UCSD-AML1 (cell line): ENCODE data around the gene CTIF.
A peak's percentile ranks its signal among the peaks of the same experiment; 100 is the strongest.

Experiments used
- DNase-seq: peaks from one replicate; lab custom pipeline; 2025; ENCODE audit not compliant: unreplicated experiment; lab: John Stamatoyannopoulos, UW

The CTIF gene

DNA sequence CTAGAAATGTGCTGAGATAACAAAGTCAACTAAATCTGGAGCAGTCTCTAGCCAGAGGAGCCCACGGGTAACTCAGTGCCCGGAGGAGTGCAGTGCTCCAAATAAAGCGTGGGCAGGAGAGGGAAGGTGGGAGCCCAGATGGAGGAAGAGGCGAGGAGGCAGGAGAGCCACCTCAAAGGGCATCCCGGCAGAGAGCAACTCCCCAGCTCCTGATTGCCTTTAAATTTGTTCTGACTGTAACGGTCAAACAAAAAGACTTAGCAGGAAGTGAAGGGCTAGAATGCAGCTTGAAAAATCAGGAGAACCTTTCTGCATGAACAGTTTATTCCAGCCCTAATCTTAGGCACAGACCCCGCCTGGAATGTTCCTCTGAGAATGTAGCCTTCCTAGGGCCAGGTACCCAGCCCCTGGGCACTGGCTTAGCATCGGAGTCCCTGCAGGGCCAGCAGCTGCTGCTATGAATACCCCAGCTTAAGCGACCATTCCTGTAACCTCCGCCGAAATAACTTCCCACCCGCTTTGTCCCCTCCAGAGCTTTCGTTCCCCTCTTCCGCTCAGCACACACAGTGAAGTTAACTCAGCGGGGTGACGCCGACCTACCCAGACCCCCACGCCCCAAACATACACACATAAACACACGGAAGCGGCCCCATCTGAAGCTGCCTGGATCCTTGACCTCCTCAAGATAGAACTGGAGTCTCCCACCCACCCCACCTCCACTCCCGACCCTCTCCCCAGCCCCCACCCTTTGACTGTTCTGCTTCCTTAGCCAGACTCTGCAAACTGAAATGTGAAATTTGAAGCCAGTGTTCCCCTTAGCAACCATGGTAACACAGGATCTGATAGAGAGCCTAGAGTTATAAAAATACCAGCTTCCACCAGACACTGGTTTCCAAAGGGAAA lies 288.7 kb downstream of the CTIF start:
- no peak for DNase-seq

DNA sequence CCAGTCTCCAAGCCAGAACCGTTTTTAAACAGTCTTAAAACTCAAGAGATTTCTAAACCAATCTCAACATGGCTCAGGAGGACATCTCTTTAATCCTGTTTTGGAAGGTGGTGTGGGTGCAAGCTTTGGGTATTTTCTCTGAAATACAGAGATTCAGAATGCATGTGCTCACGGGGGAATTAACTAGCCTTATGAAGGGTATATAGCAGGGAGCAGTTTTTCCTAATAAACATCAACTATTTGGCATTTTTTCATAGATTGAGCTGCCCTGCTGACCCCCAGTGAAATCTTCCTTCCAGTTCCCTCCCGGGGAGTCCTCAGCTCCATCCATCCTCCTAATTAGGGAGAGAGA lies 289.3 kb downstream of the CTIF start:
- no peak for DNase-seq

DNA sequence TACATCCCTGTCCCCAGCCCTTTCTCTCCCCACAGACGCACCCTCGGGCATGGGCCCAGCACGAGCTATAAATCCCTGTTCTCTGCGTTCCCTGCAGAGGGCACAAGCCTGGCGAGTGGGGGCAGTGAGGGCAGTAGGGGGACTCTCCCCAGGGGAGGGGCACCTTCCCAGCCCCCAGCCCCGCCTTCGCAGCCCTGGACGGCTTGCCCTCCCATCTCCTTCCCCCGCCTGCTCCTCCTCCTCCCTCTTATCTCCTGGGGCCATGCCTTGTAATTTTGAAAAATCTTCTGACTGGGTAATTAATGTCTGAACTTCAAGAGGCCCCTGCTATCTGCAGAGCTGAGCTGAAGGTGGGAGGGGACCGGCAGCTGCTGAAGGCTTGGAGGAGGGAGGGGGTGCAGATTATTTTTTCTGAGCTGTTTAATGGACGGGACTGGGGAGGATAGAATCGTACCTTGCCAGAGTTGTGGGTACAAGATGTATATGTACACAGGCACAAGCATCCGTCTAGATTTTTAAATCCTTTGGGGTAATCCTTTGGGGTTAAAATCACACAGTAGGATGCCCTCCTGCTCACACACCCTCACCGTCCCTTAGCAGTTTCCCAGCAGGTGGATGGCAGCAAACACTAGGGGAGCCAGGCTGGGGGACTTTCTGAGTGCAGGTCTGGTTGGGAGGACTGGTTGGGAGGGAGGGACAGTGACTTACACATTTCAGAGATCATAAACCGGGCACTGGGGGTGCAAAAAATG lies 290.0 kb downstream of the CTIF start:
- no peak for DNase-seq

DNA sequence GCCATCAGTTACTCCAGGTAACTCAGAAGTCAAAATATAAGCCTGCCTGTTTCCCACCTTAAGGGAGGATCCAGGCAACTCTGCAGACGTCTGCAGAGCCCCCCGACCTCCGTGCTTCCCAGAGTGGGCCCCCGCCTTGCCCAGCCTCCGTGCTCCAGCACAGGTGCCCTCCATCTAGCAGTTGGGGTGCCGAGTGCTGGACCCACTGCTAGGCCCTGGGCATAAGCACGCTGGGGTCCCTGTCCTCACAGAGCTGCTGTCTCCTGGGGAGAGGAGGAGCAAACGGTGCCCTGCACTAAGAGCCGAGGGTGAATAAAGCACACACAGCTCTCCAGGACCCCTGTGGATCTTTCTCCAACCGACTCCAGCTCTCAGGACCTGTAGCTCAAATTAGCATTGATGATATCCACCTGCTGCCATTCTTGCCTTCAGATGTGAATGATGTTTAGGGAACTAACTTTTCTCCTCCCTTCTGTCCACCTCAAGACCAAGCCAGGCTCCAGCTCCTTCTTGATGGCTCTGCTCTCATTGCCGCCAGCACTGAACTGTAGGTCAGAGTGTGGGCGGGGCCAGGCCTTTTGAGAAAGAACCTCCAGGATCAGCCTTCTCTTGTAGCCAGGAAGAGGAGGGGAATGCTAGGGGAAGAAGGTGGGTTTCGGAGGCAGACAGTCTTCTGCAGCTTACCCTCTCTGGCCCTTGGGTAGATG lies 290.8 kb downstream of the CTIF start:
- DNase-seq: no peak

DNA sequence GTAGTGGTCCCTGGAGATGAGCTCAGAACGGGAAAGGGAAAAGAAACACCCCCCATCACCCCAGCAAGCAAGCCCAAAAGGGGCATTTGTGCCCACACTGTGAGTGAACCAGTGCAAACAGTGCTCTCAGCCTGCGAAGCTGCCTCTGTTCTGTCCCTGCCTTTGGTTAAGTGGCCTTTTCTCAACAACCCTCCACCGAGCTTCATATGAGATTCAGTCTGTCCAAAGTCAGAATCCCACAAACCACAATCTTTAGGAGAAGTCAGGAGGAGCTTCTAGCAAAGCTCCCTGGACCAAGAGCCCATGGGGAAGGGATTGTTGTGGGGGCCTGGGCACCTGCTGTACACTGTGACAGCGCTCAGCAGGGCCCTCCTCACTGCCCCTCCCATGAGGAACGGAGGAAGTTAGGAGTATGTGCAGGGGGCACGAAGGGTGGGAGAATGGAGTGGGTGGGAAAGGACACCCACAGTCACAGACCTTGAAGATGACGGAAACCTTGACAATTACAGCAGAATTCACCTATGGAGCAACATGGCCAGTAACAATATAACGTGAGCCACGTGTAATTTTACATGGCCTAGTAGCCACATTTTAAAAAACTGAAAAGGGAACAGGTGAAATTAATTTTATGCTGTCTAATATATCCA lies 292.4 kb downstream of the CTIF start:
- no peak for DNase-seq

DNA sequence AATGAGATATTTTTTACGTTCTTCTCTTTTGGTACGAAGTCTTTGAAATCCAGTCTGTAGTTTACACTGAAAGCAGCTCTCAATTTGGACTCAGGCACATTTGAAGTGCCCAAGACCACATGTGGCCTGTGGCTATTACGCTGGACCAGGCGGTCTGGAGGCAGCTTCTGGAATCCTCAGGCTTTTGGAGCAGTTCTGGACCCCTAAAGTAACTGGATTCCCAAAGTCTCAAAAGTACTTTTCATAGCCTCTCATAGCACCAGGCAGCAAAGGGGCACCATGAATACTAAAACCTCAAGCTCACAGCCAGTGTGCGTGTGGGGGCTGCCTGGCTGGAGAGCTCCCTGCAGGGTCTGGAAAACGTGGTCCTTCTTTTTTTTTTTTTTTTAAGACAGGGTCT lies 293.0 kb downstream of the CTIF start:
- DNase-seq: no peak

DNA sequence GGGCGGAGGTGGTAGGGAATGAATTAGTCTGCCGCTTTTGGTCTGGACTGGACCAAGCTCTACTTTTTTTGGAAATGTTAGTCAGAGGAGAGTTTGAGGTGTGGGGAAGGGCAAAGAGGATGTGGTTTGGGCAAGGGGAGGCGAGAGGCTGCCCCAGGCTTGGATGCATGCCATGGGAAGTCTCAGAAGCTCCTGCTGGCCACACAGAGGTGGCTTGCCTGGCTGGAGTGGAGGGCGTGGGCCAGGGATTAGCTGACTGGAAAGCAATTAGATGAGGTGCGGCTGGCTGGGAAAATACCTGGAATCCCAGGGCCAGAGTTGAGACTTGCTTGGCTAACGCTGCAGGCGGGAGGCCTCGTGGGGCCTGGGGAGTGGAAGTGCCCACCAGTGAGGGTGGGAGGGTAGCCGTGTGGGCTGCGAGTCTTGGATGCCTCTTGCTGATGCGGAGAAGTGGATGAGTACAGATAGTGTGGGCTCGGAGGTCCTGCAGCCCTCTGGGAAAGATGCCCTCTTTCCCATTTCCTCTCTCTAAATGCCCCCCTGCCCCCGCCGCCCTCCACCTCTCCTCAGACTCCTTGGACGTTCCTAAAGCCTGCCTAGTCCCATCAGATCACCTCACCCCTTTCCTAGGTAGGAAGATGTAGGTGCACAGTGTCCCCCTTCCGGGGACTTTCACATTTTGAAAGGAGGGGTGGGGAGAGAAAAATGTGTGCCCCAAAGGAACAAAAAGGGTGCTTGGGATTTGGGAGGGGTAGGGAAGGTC lies 294.3 kb downstream of the CTIF start:
- DNase-seq: peak; percentile 72

DNA sequence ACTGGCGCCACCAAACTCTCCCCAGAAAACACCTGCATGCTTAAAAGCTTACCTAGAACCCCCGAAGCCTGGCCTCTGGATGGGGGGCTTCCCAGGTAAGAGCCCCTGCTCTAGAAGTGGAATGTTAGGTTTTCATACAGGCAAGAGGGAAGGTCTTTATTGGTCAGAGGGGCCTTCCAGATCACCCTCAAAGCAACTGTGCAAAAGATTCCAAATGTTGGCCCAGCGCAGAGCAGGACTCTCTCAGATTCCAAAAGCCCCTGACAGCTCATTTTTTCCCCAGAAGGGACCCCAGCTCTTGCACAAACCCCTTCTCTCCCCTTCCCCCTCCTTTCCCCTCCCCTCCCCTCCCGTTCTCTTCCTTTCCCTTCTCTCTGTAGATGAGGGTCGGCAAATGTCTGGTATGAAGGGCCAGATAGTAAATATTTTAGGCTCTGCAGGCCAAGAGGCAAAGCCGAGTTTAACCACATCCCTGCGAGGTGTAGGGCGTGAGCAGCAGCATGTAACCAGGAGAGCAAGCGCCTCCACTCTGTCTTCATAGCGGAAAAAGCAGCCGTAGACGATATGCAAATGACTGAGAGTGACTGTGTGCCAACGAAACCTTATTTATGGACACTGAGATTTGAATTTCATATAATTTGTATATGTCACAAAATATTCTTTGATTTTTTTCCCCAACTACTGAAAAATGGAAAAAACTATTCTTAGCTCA lies 295.0 kb downstream of the CTIF start:
- no peak for DNase-seq

DNA sequence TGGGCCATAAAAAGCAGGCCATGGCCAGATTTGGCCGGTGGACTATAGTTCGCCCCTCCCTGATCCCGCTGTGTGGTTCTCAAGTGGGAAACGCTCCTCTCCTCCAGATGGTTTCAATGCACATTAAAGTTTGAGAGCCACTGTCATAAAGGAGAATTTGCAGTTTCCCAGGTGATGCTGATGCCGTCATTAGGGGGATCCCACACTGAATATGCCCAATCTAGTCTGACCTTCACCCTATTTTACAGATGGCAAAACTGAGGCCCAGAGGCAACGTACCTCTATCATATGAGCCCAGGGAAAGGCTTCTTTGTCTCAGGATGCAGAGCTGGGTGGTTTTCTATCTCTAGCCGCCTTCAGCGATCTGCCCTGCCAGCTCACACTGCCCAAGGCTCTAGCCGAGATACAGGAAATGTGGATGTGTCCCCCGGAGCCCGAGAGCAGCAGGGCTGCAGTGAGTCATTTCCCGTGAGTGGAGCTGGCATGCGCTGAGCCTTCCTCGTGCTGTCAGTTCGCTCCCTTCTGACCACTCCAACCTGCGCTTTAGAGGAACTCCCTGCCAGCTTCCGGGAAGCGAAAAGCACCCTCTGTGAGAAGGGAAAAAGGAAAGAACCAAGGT lies 295.7 kb downstream of the CTIF start:
- peak; percentile 88 for DNase-seq

DNA sequence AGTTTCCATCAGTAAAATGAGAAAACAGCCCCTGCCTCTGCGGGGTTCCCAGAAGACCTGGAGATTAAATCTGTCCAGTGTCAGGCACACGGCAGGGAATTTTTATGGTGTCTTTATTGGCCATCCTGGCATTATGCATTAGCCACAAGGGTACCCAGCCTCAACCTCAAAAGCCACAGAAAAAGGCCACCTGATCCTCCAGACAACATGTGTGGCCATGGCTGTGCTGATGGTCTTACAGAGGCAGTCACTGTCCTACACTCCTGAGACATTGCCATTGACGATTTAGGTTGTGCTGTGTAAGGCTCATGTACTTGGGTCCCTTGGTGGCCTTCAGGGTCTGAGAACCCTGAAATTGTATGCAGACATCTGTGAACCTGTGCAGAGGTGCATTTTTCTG lies 296.3 kb downstream of the CTIF start:
- DNase-seq: no peak

DNA sequence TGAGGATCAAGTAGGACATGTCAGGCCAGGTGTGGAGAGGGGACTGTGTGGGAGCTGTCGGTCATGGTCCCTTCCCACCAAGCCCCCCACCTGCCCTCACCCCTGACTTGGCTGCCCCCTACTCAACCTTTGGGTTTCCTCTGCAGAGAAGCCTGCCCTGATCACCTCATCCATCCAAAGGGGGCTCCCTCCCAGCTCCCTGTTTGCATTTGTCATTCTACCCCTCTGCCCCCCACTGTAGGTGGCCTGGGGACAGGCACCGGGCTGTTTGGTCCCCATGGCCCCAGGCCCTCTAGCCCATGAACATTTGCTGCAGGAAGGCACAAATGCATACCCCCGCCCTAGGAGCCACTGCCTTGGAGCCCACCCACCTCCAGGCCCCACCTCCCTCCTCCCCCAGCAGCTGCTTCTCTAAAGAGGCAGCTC lies 296.9 kb downstream of the CTIF start:
- DNase-seq: no peak

DNA sequence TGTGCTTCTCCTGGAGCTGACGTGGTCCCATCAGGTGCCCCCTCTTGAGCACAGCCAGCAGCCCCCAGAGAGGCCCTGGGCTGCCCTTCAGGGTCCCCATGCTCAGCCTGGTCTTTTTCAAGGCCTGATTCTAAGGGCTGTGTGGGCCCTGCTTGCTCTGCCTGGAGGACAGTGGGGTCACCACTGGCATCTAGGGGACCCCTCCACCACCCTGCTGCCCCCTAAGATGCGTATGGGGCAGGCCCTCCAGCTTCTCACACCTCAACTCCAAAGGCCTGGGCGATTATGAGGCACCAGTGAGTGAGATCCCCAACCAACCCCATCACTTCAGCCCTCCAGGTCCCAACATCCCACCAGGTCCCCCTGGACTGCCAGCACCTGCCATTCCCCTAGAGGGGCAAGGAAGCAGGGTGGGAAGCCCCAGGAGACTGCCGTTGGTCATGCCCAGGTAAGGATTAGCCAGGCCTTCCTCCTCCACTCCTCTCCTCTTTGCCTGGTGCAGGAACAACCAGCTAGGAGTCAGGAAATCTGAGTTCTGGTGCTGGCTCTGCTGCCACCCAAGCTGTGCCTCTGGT lies 297.5 kb downstream of the CTIF start:
- no peak for DNase-seq

DNA sequence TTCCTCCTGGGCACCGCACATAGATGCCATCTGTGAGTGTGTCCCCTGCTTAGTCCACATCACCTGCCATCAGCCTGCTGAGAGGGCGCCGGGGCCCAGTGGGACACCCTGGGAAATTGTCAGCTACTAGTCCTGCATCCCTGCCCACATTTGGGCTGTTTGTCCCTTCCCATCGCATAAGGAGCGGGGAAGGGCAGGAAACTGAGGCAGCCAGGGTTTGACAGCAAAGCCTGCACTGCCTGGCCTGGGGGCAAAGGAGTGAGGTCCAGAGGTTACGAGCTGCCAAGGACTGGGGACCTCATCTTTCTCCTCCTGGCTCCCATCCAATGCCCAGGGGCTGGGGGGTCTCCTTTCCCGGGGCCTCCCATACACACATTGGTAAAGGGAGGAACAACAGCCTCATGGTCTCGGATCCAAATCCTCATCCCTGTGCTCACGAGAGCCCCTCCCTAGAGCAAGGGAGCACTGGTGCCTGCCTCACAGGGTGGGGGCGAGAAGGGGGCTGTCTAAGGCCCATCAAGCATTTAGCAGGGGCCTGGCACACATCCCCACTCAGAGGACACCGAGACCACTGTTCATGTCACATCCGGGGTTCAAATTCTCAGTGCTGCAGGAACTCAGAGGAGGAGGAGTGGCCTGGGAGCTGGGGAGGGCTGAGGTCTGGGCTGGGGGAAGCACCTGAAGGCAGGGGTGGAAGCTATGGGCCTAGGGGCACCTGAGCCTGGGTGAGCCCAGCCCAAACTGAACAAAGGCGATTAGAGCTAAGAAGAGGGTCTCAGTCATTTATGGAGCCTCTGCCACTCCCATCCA lies 298.2 kb downstream of the CTIF start:
- DNase-seq: no peak

DNA sequence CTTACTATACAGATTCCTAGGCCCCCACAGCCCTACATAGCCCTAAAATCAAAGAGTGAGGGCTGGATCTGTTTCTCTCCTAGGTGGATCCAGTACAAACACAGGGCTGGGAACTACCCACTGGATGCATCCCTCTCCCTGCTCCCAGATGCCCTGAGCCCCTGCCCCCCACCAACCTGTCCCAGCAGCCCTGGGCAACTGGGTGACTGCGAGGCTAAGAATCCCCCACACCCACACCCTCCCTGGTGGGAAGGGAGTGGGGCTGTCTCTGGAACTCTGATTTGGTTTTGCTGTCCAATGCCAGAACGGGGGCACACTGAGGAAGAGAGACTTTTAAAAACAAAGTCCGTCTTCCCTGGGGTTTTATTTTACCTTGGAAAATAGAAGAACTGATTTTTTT lies 298.8 kb downstream of the CTIF start:
- no peak for DNase-seq

DNA sequence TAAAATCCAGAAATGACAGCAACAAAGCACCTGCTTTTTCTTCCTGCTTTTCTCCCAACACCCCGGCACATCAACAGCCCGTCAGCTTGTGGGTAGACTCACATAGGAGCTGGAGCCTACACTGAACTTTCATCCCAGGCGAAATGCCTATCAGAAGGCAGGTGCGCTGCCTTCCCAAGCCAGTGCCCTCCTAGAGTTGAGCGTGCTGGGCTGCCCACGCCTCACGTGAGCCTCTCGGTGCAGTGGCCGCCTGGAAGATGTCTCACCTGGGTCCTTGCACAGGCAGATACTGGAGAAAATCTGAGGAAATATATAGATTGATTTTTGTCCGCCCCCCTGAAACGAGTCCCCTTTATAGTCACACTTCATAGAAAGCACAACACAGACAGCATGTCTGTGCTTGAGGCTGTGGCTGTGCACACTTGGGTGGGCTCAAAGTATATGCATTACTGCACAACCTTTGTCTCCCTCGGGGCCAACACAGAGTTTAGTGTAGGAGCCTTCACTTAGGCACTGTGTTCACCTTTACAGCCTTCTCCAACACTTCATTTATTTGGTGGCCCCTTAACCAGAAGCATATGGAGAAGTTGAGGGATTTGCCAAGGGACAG lies 299.4 kb downstream of the CTIF start:
- DNase-seq: no peak

DNA sequence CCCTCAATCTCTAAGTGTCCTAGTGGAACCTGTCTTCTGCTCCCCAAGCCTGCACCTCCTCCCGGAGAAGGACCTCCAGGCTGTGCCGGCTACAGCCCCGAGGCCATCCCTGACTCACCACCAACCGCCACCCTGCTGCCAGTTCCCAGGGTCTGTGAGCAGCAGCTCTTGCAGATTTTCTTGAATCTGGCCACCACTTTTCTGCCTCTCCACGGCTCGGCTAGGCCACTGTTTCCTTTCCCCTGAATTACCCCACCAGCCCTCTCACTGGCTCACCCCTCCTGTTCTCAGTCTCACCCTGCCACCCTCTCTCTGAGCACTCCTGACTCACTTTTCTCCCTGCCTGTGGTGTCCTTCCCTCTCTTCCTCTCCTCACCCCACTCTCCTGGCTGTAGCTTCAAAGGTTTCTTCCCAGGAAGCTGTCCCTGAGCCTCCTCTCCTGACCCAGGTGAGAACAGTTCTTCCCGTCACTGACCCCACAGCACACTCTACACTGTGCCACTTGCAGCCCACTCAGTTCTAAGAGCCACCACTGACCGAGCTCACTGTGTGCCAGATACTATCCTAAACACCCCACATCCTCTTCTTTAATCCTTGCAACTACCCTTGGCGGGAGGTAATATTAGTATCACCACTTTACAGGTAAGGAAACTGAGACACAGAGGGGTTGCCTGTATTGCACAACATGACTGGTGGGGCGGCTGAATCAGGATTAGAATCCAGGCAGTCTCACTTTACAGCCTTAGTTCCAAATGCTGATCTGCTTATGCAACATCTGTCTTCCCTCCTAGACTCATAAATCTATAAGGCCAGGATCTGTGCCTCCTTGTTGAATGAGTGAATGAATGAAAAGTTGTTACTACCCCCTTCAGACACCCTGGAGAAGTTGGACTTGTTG lies 300.3 kb downstream of the CTIF start:
- DNase-seq: no peak
